Mesothelial cell of epicardium (in vitro differentiated cells): ENCODE measurements around the gene AGBL1. TPM values are rescaled to one million over a fixed set of nuclear protein-coding genes. Genes with fewer than 3 reads are reported as not detected.

ENCODE experiments used
- DNase-seq, 2 experiments: peaks; one replicate each; pipeline ENCODE4 v3.0.0; 2021; ENCODE audit warnings: low spot score in 2 of 2; ENCODE audit not compliant: unreplicated experiment in 2 of 2
- H3K27ac Mint-ChIP-seq: 2 replicates; pipeline ENCODE4 v1.8.0; 2021; ENCODE audit warnings: mixed read lengths
- H3K27me3 Mint-ChIP-seq: 2 replicates; pipeline ENCODE4 v1.8.0; 2021; ENCODE audit warnings: low read depth, mixed read lengths
- H3K36me3 Mint-ChIP-seq: 2 replicates; pipeline ENCODE4 v1.8.0; 2021; ENCODE audit warnings: mixed read lengths
- H3K4me1 Mint-ChIP-seq: 2 replicates; pipeline ENCODE4 v1.8.0; 2021; ENCODE audit warnings: mixed read lengths
- H3K4me3 Mint-ChIP-seq: 2 replicates; pipeline ENCODE4 v1.8.0; 2021; ENCODE audit warnings: mild to moderate bottlenecking, moderate library complexity, mixed read lengths
- H3K9me3 Mint-ChIP-seq: 2 replicates; pipeline ENCODE4 v1.8.0; 2021; ENCODE audit warnings: mixed read lengths
- CTCF ChIP-seq: fragments of 200-600 bp; sonication (generic); IDR thresholded peaks from one replicate; pipeline ENCODE4 v1.5.0; 2021; ENCODE audit warnings: antibody characterized with exemption; ENCODE audit not compliant: unreplicated experiment
- total RNA-seq: library from RNA; stranded (reverse); gene quantifications from 3 replicates; pipeline ENCODE4 v1.2.1, GENCODE V29; 2021

AGBL1 gene
- total RNA-seq, 1 donor from 2014 or later, result not detected

GRCh38 chr15:86961669-86962068 is 882.0 kb downstream of the AGBL1 start:
- H3K4me1 Mint-ChIP-seq, result peaks cover 7% of the 10 kb centered on the region

GRCh38 chr15:86964271-86964670 is 884.6 kb downstream of the AGBL1 start:
- peaks cover 10% of the 10 kb centered on the region for H3K9me3 Mint-ChIP-seq
- H3K4me3 Mint-ChIP-seq, result no peak overlapping the region
- no peak for DNase-seq
- H3K36me3 Mint-ChIP-seq, result no peaks in the 10 kb centered on the region
- peaks cover 3% of the 10 kb centered on the region for H3K27me3 Mint-ChIP-seq
- H3K27ac Mint-ChIP-seq, result no peak overlapping the region
- no peak for TF ChIP-seq CTCF
- peaks cover 7% of the 10 kb centered on the region for H3K4me1 Mint-ChIP-seq

More at GRCh38 chr15:86961669-86962068, 882.0 kb downstream of the AGBL1 start:
- TF ChIP-seq CTCF, result no peak
- DNase-seq, result no peak
- H3K4me3 Mint-ChIP-seq, result no peak overlapping the region
- no peak overlapping the region for H3K27ac Mint-ChIP-seq
- H3K9me3 Mint-ChIP-seq, result no peaks in the 10 kb centered on the region
- H3K36me3 Mint-ChIP-seq, result no peaks in the 10 kb centered on the region
- H3K27me3 Mint-ChIP-seq, result peaks cover 3% of the 10 kb centered on the region

- Mint-ChIP-seq H3K9me3 (peaks cover 10% of the 10 kb centered on the region), H3K27ac (no peak overlapping the region), H3K36me3 (no peaks in the 10 kb centered on the region), H3K4me1 (peaks cover 7% of the 10 kb centered on the region), H3K27me3 (no peaks in the 10 kb centered on the region), H3K4me3 (no peak overlapping the region)
- no peak for DNase-seq
- TF ChIP-seq CTCF, result no peak
Observed at GRCh38 chr15:86968244-86968643, 888.6 kb downstream of the AGBL1 start.

GRCh38 chr15:86969364-86969763 is 889.7 kb downstream of the AGBL1 start:
- Mint-ChIP-seq H3K4me1 (no peaks in the 10 kb centered on the region), H3K27me3 (no peaks in the 10 kb centered on the region), H3K4me3 (no peak overlapping the region), H3K9me3 (peaks cover 10% of the 10 kb centered on the region), H3K36me3 (no peaks in the 10 kb centered on the region), H3K27ac (no peak overlapping the region)
- no peak for TF ChIP-seq CTCF
- no peak for DNase-seq

DNA sequence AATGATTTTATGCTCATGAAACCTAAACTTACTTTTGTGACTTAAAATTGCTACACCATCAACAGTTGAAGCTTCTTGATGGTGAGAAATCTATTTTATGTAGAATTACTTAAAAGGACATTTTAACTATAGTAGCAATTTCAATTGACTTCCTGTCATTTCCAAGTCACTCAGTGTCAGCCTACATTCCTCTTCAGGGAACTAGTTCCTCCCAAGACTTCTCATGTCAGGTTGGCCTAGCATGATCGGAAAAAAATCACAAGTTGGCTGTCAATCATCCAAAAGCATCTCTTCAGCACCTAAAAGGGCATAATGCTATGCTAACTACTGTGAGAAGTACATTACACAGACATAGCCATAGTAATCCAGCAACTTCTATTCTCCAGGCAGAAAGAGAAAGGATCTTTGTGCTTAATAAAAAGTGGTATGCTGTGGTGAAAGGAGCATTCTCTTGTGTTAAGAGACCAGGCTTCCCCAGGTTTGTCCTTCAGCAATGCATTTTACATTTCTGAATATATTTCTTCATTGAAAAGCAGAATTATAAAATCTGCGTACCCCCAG is 893.7 kb downstream of the AGBL1 start:
- H3K4me3 Mint-ChIP-seq, result no peak overlapping the region
- H3K27me3 Mint-ChIP-seq, result no peaks in the 10 kb centered on the region
- no peak overlapping the region for H3K27ac Mint-ChIP-seq
- H3K9me3 Mint-ChIP-seq, result peaks cover 3% of the 10 kb centered on the region
- no peak for DNase-seq
- no peaks in the 10 kb centered on the region for H3K36me3 Mint-ChIP-seq
- H3K4me1 Mint-ChIP-seq, result no peaks in the 10 kb centered on the region
- TF ChIP-seq CTCF, result no peak

DNA sequence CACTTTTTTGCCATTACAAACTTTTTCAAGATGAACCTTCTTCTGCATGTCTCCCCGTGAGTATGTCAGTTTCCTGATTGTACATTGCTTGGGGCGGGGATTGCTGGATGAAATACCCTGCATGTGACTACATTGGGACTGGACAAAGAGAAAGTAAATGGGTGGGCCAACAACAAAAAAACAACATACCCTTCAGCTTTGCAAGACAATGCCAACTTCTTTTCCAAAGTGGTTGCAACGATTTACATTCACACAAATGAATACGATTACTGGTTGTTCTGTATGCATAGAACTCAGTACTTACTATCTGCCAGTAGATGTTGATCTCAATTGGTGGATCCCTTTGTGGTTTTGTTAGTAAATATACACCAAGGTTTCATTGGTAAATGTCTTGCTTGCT is 908.4 kb downstream of the AGBL1 start:
- no peaks in the 10 kb centered on the region for H3K36me3 Mint-ChIP-seq
- H3K27me3 Mint-ChIP-seq, result peaks cover 2% of the 10 kb centered on the region
- TF ChIP-seq CTCF, result no peak
- H3K27ac Mint-ChIP-seq, result no peak overlapping the region
- peaks cover 4% of the 10 kb centered on the region for H3K9me3 Mint-ChIP-seq
- H3K4me3 Mint-ChIP-seq, result no peak overlapping the region
- no peaks in the 10 kb centered on the region for H3K4me1 Mint-ChIP-seq
- DNase-seq, result no peak
